ENCODE results near the gene COPE. TPM values are rescaled to one million over a fixed set of nuclear protein-coding genes. Genes with fewer than 3 reads are reported as not detected.

Gene COPE
- total RNA-seq, 1 donor from 2014 or later = 95.2 TPM

DNA sequence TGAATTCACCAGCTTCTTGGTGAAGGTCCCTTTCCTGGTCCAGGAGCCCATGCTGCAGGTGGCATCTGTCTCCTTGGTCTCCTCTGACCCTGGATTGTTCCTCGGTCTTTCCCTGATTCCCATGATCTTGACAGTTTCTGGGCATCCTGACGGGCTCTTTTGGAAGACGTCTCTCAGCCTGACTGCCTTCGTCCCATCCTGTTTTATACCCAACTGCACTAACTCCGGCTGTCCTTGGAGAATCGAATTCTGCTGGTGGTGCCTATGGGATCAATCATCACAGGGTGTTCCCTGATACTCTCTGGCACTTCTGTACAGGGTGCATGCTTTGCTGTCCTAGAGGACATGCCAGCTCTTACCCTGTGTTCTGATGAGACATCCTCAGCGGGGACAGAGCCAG, 42.3 kb downstream of the COPE start:
- Mint-ChIP-seq H3K9me3 (peaks cover 6% of the 10 kb centered on the region), H3K4me1 (no peaks in the 10 kb centered on the region), H3K27me3 (ENCODE audit: insufficient read depth, low read depth) (no peaks in the 10 kb centered on the region), H3K27ac (no peak overlapping the region), H3K36me3 (peaks cover 41% of the 10 kb centered on the region), H3K4me3 (no peak overlapping the region)
- Histone ChIP-seq H3K9ac (no peak overlapping the region), H3F3A (ENCODE audit: low read depth) (peaks cover under 1% of the 10 kb centered on the region), H3K4me3 (no peak overlapping the region), H3K27ac (no peak overlapping the region), H3K9me3 (ENCODE audit: low read depth) (no peaks in the 10 kb centered on the region), H3K4me2 (no peak overlapping the region), H3K27me3 (no peaks in the 10 kb centered on the region), H3K36me3 (no peaks in the 10 kb centered on the region), H3K4me1 (no peaks in the 10 kb centered on the region), H2AFZ (replicated peaks) (no peak overlapping the region), H4K20me1 (ENCODE audit: low read depth) (peaks cover 11% of the 10 kb centered on the region), H3K79me2 (ENCODE audit: low read depth) (no peaks in the 10 kb centered on the region)
- no peak for DNase-seq (ENCODE audit: low spot score)
- TF ChIP-seq EZH2phosphoT487 (IDR thresholded peaks at IDR 0.05) (no peak), EZH2 (IDR thresholded peaks at IDR 0.05) (no peak)
- TF ChIP-seq, protein P1, sequence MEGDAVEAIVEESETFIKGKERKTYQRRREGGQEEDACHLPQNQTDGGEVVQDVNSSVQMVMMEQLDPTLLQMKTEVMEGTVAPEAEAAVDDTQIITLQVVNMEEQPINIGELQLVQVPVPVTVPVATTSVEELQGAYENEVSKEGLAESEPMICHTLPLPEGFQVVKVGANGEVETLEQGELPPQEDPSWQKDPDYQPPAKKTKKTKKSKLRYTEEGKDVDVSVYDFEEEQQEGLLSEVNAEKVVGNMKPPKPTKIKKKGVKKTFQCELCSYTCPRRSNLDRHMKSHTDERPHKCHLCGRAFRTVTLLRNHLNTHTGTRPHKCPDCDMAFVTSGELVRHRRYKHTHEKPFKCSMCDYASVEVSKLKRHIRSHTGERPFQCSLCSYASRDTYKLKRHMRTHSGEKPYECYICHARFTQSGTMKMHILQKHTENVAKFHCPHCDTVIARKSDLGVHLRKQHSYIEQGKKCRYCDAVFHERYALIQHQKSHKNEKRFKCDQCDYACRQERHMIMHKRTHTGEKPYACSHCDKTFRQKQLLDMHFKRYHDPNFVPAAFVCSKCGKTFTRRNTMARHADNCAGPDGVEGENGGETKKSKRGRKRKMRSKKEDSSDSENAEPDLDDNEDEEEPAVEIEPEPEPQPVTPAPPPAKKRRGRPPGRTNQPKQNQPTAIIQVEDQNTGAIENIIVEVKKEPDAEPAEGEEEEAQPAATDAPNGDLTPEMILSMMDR (IDR thresholded peaks at IDR 0.05) = no peak

- Mint-ChIP-seq H3K4me3 (no peak overlapping the region), H3K36me3 (peaks cover 40% of the 10 kb centered on the region), H3K27me3 (ENCODE audit: insufficient read depth, low read depth) (no peaks in the 10 kb centered on the region), H3K4me1 (peaks cover 4% of the 10 kb centered on the region), H3K9me3 (peaks cover 6% of the 10 kb centered on the region), H3K27ac (no peak overlapping the region)
- Histone ChIP-seq H3K9me3 (ENCODE audit: low read depth) (no peaks in the 10 kb centered on the region), H3F3A (ENCODE audit: low read depth) (peaks cover 7% of the 10 kb centered on the region), H2AFZ (replicated peaks) (no peak overlapping the region), H3K27me3 (no peaks in the 10 kb centered on the region), H4K20me1 (ENCODE audit: low read depth) (peaks cover 19% of the 10 kb centered on the region), H3K9ac (no peak overlapping the region), H3K4me1 (no peaks in the 10 kb centered on the region), H3K4me2 (no peak overlapping the region), H3K36me3 (no peaks in the 10 kb centered on the region), H3K79me2 (ENCODE audit: low read depth) (no peaks in the 10 kb centered on the region), H3K4me3 (no peak overlapping the region), H3K27ac (no peak overlapping the region)
- DNase-seq (ENCODE audit: low spot score) = no peak
- TF ChIP-seq EZH2phosphoT487 (IDR thresholded peaks at IDR 0.05) = no peak
- TF ChIP-seq, protein P1 (IDR thresholded peaks at IDR 0.05) = no peak
- TF ChIP-seq EZH2 (IDR thresholded peaks at IDR 0.05) = no peak
Measured at GRCh38 chr19:18875726-18876125, 43.5 kb downstream of the COPE start.

DNA sequence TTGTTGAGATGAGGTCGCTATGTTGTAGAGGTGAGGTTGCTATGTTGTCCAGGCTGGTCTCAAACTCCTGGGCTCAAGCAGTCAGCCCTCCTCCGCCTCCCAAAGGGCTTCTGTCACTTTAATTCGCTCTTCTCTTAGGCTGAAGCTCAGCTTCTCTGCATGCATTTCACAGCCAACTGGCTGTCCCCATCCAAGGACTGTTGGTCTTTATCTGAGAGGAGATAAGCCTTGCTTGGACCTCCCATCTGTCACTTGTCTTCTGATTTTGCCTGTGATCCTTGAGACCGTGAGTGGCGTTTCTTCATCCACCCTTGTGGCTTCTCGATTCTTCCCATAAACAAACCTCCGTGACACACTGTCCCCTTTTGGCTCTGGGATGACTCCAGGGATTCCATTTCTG, 47.6 kb downstream of the COPE start:
- Histone ChIP-seq H3F3A (ENCODE audit: low read depth) (peaks cover 16% of the 10 kb centered on the region), H3K9me3 (ENCODE audit: low read depth) (no peaks in the 10 kb centered on the region), H3K27ac (no peak overlapping the region), H2AFZ (replicated peaks) (no peak overlapping the region), H3K27me3 (no peaks in the 10 kb centered on the region), H3K9ac (no peak overlapping the region), H3K4me1 (no peaks in the 10 kb centered on the region), H3K79me2 (ENCODE audit: low read depth) (no peaks in the 10 kb centered on the region), H3K4me3 (no peak overlapping the region), H4K20me1 (ENCODE audit: low read depth) (peaks cover 38% of the 10 kb centered on the region), H3K4me2 (no peak overlapping the region), H3K36me3 (no peaks in the 10 kb centered on the region)
- Mint-ChIP-seq H3K27me3 (ENCODE audit: insufficient read depth, low read depth) (peaks cover 6% of the 10 kb centered on the region), H3K27ac (peak overlapping the region; percentile 0), H3K36me3 (peaks cover 28% of the 10 kb centered on the region), H3K9me3 (no peaks in the 10 kb centered on the region), H3K4me1 (peaks cover 8% of the 10 kb centered on the region), H3K4me3 (no peak overlapping the region)
- TF ChIP-seq, protein P1 (IDR thresholded peaks at IDR 0.05) = no peak
- TF ChIP-seq EZH2 (IDR thresholded peaks at IDR 0.05) = no peak
- no peak for TF ChIP-seq EZH2phosphoT487 (IDR thresholded peaks at IDR 0.05)
- DNase-seq (ENCODE audit: low spot score) = no peak

All from neural progenitor cell (in vitro differentiated cells).